CD4-positive, alpha-beta memory T cell (primary cell): ENCODE results near the gene C19orf25. TPM values are rescaled to one million over a fixed set of nuclear protein-coding genes. Genes with fewer than 3 reads are reported as not detected.

Source experiments
- CTCF ChIA-PET: fragments of 350-600 bp; sonication (Branson Sonifier 250); formaldehyde crosslinking; loops from one replicate; lab custom pipeline; 2021; ENCODE audit warnings: inconsistent platforms; ENCODE audit not compliant: partially characterized antibody; lab: Charles Lee
- POLR2A ChIA-PET: fragments of 350-600 bp; sonication (Branson Sonifier 250); formaldehyde crosslinking; loops from one replicate; lab custom pipeline; 2021; ENCODE audit not compliant: partially characterized antibody; lab: Charles Lee
- DNase-seq, 5 donors: peaks; one replicate each; pipeline versions ENCODE4 v3.0.0 to v3.0.0-alpha.2; 2020 to 2022; ENCODE audit warnings: mixed read lengths in 1 of 5
- H3K27ac ChIP-seq: one replicate; pipeline ENCODE4 v1.7.0; 2013; ENCODE audit warnings: low read depth, low read length
- H3K27me3 ChIP-seq: 2 replicates; pipeline ENCODE4 v1.7.0; 2013; ENCODE audit warnings: mild to moderate bottlenecking, low read length, moderate library complexity; ENCODE audit not compliant: insufficient read depth
- H3K36me3 ChIP-seq: 2 replicates; pipeline ENCODE4 v1.7.0; 2013; ENCODE audit warnings: mild to moderate bottlenecking, low read length, moderate library complexity; ENCODE audit not compliant: insufficient read depth
- H3K4me1 ChIP-seq: 2 replicates; pipeline ENCODE4 v1.7.0; 2013; ENCODE audit warnings: mild to moderate bottlenecking, low read length, moderate library complexity; ENCODE audit not compliant: insufficient read depth
- H3K4me3 ChIP-seq, 2 donors: one replicate each; pipeline ENCODE4 v1.7.0; 2013; ENCODE audit warnings: low read length in 2 of 2, mild to moderate bottlenecking in 1 of 2
- H3K9me3 ChIP-seq, 2 donors: one replicate each; pipeline ENCODE4 v1.7.0; 2013; ENCODE audit warnings: low read length in 2 of 2, control low read depth in 1 of 2; ENCODE audit not compliant: control insufficient read depth in 1 of 2
- H3K27ac Mint-ChIP-seq, 7 donors: one replicate each; pipeline ENCODE4 v1.8.0; 2020 to 2021; ENCODE audit warnings: mixed read lengths in 7 of 7, mild to moderate bottlenecking in 6 of 7, inconsistent platforms in 3 of 7, moderate library complexity in 3 of 7
- H3K27me3 Mint-ChIP-seq, 2 donors: one replicate each; pipeline ENCODE4 v1.8.0; 2020 to 2021; ENCODE audit warnings: mixed read lengths in 2 of 2
- H3K36me3 Mint-ChIP-seq, 2 donors: one replicate each; pipeline ENCODE4 v1.8.0; 2020 to 2021; ENCODE audit warnings: mixed read lengths in 2 of 2, inconsistent platforms in 1 of 2, mild to moderate bottlenecking in 1 of 2
- H3K4me1 Mint-ChIP-seq, 4 donors: one replicate each; pipeline ENCODE4 v1.8.0; 2020 to 2021; ENCODE audit warnings: mixed read lengths in 4 of 4, mild to moderate bottlenecking in 1 of 4
- H3K4me3 Mint-ChIP-seq, 8 donors: one replicate each; pipeline ENCODE4 v1.8.0; 2020 to 2021; ENCODE audit warnings: mixed read lengths in 8 of 8, mild to moderate bottlenecking in 7 of 8, moderate library complexity in 6 of 8, inconsistent platforms in 3 of 8
- H3K9me3 Mint-ChIP-seq, 8 donors: one replicate each; pipeline ENCODE4 v1.8.0; 2020 to 2021; ENCODE audit warnings: mixed read lengths in 8 of 8, mild to moderate bottlenecking in 5 of 8, inconsistent platforms in 3 of 8, moderate library complexity in 1 of 8
- intact Hi-C: fragments of 100-400 bp; cut with micrococcal nuclease; formaldehyde crosslinking; loops from one replicate; pipeline ENCODE4 v1.15.1; 2023
- polyA plus RNA-seq, 2 donors: library from polyadenylated mRNA; unstranded; fragments of 300-500 nt; fragmentation: Illumina TruSeq; gene quantifications; one replicate each; pipeline ENCODE4 v1.2.3, GENCODE V29; 2021
- total RNA-seq, 2 experiments: library from RNA; stranded (reverse); gene quantifications; one replicate each; pipeline ENCODE4 v1.2.3, GENCODE V29; 2021

C19orf25 gene
- total and polyA plus RNA-seq, 4 experiments from 2014 or later, result 41.5 to 79.8 (median 58.8) TPM

DNA sequence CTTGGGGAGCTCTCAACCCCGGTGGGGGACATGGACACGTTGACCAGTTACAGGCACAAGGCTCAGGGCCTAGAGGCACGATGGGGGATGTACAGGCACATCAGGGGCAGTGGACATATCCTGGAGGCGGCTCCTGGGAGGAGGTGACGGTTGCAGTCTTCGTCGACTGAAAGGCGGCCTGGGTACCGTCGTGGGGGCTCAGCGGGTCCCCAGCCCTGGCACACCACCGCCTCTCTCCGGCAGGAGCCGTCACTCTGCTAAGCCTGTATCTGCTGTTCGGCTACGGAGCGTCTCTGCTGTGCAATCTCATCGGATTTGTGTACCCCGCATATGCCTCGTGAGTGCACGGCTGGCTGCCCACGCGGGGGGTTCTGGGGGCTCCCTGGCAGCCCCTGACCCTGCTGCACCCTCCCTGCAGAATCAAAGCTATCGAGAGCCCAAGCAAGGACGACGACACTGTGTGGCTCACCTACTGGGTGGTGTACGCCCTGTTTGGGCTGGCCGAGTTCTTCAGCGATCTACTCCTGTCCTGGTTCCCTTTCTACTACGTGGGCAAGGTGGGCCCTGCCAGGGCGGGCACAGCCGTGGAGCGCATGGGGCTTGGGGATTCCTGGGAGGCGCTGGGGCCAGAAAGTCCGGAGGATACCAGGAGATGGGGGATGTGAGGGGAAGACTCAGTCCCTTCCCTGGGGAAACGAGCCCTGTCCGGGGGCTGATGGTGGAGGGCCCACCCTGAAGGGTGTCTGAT is 16.2 kb upstream of the C19orf25 start:
- Histone ChIP-seq H3K36me3 (no peaks in the 10 kb centered on the region), H3K9me3 (no peaks in the 10 kb centered on the region), H3K27ac (no peak overlapping the region), H3K27me3 (no peaks in the 10 kb centered on the region), H3K4me1 (peaks cover 6% of the 10 kb centered on the region), H3K4me3 (no peak overlapping the region)
- Mint-ChIP-seq H3K4me3 (no peak overlapping the region), H3K4me1 (peaks cover 3 to 11% (median 6%) of the 10 kb centered on the region in 4 donors), H3K27ac (no peak overlapping the region), H3K9me3 (peaks cover 0 to 1% (median 0%) of the 10 kb centered on the region in 8 donors), H3K36me3 (peaks cover 0 to 3% of the 10 kb centered on the region in 2 donors), H3K27me3 (peaks cover 0 to 3% of the 10 kb centered on the region in 2 donors)
- POLR2A ChIA-PET, result no interaction called here
- intact Hi-C loops, result no loop called here
- peak in 1 of 5 donors; percentile 35 for DNase-seq
- CTCF ChIA-PET, result no interaction called here

DNA sequence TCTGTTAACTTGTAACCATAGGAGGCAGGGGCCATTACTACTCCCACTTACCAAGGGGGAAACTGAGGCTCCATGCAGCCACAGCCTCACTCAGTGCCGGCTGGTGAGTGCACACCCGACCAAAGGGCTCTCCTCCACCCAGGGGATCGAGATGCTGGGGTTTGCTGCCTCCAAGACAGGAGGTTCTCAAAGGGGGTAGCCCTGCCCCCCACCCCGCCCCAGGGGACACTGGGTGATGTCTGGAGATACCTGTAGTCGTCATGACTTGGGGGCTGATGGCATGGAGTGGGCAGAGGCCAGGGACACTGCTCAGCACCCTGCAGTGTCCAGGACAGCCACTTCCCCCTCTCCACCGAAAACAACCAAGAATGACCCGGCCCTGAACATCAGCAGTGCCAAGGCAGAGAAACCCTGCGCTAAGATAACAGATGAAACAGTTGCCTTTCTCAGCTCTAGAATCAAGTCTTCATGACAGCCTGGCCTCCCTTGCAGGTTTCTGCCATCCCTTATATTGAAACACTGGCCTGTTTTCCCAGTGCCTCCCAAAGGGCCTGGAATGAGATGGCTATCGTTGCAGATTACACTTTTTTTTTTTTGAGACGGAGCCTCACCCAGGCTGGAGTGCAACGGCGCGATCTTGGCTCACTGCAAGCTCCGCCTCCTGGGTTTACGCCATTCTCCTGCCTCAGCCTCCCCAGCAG is 15.2 kb upstream of the C19orf25 start:
- Histone ChIP-seq H3K27me3 (no peaks in the 10 kb centered on the region), H3K4me3 (no peak overlapping the region), H3K36me3 (no peaks in the 10 kb centered on the region), H3K9me3 (no peaks in the 10 kb centered on the region), H3K4me1 (peaks cover 15% of the 10 kb centered on the region), H3K27ac (no peak overlapping the region)
- H3K27ac Mint-ChIP-seq, result peak overlapping the region in 1 of 7 donors; percentile 64
- H3K9me3 Mint-ChIP-seq, result peaks cover 0 to 1% (median 0%) of the 10 kb centered on the region in 8 donors
- CTCF ChIA-PET, result no interaction called here
- POLR2A ChIA-PET, result no interaction called here
- intact Hi-C loops, result no loop called here
- no peak overlapping the region for H3K4me3 Mint-ChIP-seq
- peaks cover 0 to 3% of the 10 kb centered on the region in 2 donors for H3K27me3 Mint-ChIP-seq
- peaks cover 0 to 3% of the 10 kb centered on the region in 2 donors for H3K36me3 Mint-ChIP-seq
- H3K4me1 Mint-ChIP-seq, result peaks cover 3 to 17% (median 10%) of the 10 kb centered on the region in 4 donors
- peak in 1 of 5 donors; percentile 31 for DNase-seq

DNA sequence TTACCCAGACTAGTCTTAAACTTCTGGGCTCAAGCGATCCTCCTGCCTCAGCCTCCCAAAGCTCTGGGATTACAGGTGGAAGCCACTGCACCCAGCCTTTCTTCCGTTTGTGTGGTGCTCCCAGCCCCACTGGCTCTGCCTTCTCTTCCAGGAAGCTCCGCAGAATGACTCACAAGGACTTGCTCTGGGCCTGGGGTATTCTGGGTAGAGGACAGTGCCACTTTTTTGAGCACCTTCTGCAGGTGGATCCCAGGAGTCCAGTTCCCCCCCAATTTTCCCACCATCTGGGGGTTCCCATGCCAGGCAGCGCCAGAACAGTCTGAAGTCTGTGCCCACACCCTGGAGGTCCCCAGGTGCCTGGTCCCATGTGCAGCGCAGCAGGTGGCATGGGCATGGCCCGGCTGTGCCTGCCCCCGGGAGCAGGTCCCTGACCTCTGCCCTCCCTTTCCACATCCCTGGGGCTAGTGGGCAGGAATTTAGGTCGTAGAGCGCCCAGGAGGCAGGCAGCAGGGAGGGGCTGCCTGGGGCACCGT is 13.5 kb upstream of the C19orf25 start:
- Histone ChIP-seq H3K4me3 (no peak overlapping the region), H3K4me1 (peaks cover 15% of the 10 kb centered on the region), H3K36me3 (no peaks in the 10 kb centered on the region), H3K9me3 (no peaks in the 10 kb centered on the region), H3K27ac (no peak overlapping the region), H3K27me3 (no peaks in the 10 kb centered on the region)
- Mint-ChIP-seq H3K27ac (peak overlapping the region in 2 of 7 donors; percentile 17 to 64), H3K27me3 (peaks cover 0 to 3% of the 10 kb centered on the region in 2 donors), H3K9me3 (peaks cover 0 to 1% (median 0%) of the 10 kb centered on the region in 8 donors), H3K36me3 (peaks cover 0 to 3% of the 10 kb centered on the region in 2 donors), H3K4me3 (peak overlapping the region in 1 of 8 donors; percentile 81), H3K4me1 (peaks cover 3 to 18% (median 10%) of the 10 kb centered on the region in 4 donors)
- peak in 1 of 5 donors; percentile 18 for DNase-seq
- POLR2A ChIA-PET, result no interaction called here
- CTCF ChIA-PET, result no interaction called here
- intact Hi-C loops, result no loop called here

DNA sequence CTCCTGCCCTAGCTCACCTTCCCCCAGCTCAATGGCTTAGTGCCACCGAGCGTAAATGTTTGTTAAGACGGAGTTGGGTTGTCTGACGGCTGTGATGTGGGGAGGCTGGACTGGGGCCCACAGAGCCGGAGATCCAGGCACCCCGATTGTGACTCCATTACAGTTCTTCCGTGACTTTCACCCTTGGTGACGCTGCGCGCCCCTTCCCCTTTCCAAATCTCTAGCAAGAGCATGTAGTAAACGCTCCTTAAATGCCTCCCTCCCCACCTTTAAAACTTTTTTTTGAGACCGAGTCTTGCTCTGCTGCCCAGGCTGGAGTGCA is 12.8 kb upstream of the C19orf25 start:
- Histone ChIP-seq H3K9me3 (no peaks in the 10 kb centered on the region), H3K36me3 (no peaks in the 10 kb centered on the region), H3K27me3 (no peaks in the 10 kb centered on the region), H3K27ac (no peak overlapping the region), H3K4me3 (no peak overlapping the region), H3K4me1 (peaks cover 15% of the 10 kb centered on the region)
- Mint-ChIP-seq H3K27ac (peak overlapping the region in 4 of 7 donors; percentile 36 to 74 (median 50)), H3K36me3 (peaks cover 0 to 3% of the 10 kb centered on the region in 2 donors), H3K27me3 (peaks cover 0 to 3% of the 10 kb centered on the region in 2 donors), H3K4me3 (peak overlapping the region; percentile 62 to 84 (median 75)), H3K4me1 (peaks cover 3 to 18% (median 10%) of the 10 kb centered on the region in 4 donors), H3K9me3 (peaks cover 0 to 1% (median 0%) of the 10 kb centered on the region in 8 donors)
- intact Hi-C loops, result loop anchor here (2.0 kb wide), 1 partner anchor 161 kb away; the partner anchor contains the start of gene TCF3
- DNase-seq, result peak in 1 of 5 donors; percentile 23
- POLR2A ChIA-PET, result no interaction called here
- CTCF ChIA-PET, result interaction anchor here (1.0 to 1.2 kb wide), 2 partner anchors 12 to 17 kb away, joined by 3 to 4 read pairs; no protein-coding TSS in a partner anchor

DNA sequence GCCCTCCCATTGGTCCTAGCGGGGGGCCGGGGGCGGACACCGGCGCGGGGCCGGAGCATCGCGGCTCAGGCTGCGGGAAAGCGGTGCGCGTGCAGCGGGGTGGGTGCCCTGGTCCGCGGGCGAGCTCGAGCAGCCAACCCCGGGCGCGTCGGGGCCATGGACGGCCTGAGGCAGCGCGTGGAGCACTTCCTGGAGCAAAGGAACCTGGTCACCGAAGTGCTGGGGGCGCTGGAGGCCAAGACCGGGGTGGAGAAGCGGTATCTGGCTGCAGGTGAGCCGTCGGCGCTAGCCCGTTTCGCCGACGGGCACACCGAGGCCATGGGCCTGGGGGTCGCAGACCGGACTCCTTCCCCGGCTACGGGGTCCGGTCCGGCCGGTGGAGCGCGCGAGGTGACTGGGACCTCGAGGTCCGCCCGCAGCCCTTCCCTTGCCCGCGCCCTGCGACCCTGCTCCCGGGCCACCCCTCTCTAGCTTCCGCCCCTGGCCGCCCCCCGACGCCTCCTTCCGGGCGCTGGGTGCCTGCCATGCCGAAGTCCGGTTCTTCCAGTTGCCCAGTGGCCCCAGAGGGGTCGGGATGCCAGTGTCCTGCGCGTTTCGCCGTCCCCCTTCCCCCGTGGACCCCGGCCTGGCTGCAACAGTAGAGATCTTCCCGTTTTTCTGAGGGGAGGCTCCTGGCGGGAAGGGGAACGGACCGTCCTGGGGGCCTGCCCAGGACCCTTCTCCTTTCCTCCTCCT is 12.3 kb upstream of the C19orf25 start, which contains the start of gene REEP6:
REEP6 (plus strand) TSS at position 68 of the 735 bp plus-strand sequence; CDS start at position 157, 89 bp downstream.
- H3K9me3 Mint-ChIP-seq, result peaks cover 0 to 1% (median 0%) of the 10 kb centered on the region in 8 donors
- Histone ChIP-seq H3K27me3 (no peaks in the 10 kb centered on the region), H3K4me1 (peaks cover 15% of the 10 kb centered on the region), H3K36me3 (no peaks in the 10 kb centered on the region), H3K27ac (peak within 1 kb of the TSS; percentile 51), H3K4me3 (peak within 1 kb of the TSS; percentile 34 to 58), H3K9me3 (no peaks in the 10 kb centered on the region)
- peak within 1 kb of the TSS; percentile 88 to 96 (median 93) for H3K27ac Mint-ChIP-seq
- intact Hi-C loops, result loop anchor here (2.0 kb wide), 1 partner anchor 162 kb away; the partner anchor contains the start of gene TCF3
- POLR2A ChIA-PET, result interaction anchor here (0.6 to 2.5 kb wide), 15 partner anchors 13 to 247 kb away, joined by 3 to 13 read pairs (median 4); partner anchors contain the start of genes C19orf25, CIRBP and TCF3
- DNase-seq, result no peak
- CTCF ChIA-PET, result interaction anchor here (1.0 to 1.3 kb wide), 5 partner anchors 10 to 18 kb away, joined by 3 to 4 read pairs (median 4); no protein-coding TSS in a partner anchor
- peaks cover 0 to 3% of the 10 kb centered on the region in 2 donors for H3K27me3 Mint-ChIP-seq
- H3K36me3 Mint-ChIP-seq, result peaks cover 0 to 3% of the 10 kb centered on the region in 2 donors
- H3K4me1 Mint-ChIP-seq, result peaks cover 3 to 18% (median 10%) of the 10 kb centered on the region in 4 donors
- H3K4me3 Mint-ChIP-seq, result peak within 1 kb of the TSS; percentile 86 to 95 (median 90)

DNA sequence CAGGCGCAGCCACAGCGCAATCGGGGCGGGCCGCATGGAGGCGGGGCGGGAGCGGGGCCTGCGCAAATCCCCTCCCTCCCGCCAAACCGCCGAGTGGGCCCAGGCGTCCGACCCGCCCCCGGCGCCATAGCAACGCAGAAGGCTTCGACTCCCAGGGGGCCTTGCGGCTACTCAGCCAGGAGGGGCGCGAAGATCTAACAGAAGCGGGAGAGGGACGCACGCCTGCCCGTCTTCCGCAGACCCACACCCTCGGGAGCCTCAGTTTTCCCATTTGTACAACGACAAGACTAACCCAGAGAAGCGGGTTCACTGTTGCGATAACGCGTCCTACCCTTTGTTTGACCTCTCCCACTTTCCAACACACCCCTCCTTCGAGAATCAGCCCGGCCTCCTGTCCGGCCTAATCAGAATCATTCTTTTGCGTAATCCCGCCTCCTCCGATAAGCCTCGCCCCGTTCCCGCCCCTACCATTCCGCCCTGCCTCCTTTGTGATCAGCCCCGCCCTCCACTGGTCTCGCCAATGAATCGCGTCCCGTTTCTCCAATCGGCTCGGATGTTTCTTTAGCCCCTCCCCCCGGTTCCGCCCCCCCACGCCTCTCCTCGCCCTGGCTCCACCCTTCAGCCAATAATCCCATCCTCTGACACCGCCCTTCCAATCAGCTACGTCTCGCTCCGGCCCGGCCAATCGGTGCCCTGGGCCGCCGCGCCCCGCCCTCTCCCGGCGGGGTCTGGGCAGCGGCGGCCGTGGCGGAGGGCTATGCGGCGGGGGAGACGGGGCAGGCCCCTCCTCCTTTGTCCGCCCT is 11.5 kb upstream of the C19orf25 start, which contains the start of gene PCSK4:
PCSK4 (minus strand) TSS at position 40 of the 803 bp plus-strand sequence; CDS start at position 36, 4 bp downstream.
- peak within 1 kb of the TSS; percentile 88 to 96 (median 93) for H3K27ac Mint-ChIP-seq
- Histone ChIP-seq H3K27ac (peak within 1 kb of the TSS; percentile 51), H3K4me3 (peak within 1 kb of the TSS; percentile 34 to 58), H3K36me3 (no peaks in the 10 kb centered on the region), H3K27me3 (no peaks in the 10 kb centered on the region), H3K9me3 (no peaks in the 10 kb centered on the region), H3K4me1 (peaks cover 15% of the 10 kb centered on the region)
- POLR2A ChIA-PET, result interaction anchor here (0.7 to 2.5 kb wide), 17 partner anchors 12 to 246 kb away, joined by 3 to 13 read pairs (median 4); partner anchors contain the start of genes C19orf25, CIRBP and TCF3
- DNase-seq, result peak; percentile 97 to 100 (median 98)
- peaks cover 0 to 3% of the 10 kb centered on the region in 2 donors for H3K36me3 Mint-ChIP-seq
- peaks cover 0 to 1% (median 0%) of the 10 kb centered on the region in 8 donors for H3K9me3 Mint-ChIP-seq
- CTCF ChIA-PET, result interaction anchor here (1.0 to 1.3 kb wide), 5 partner anchors 11 to 18 kb away, joined by 3 to 4 read pairs (median 4); no protein-coding TSS in a partner anchor
- peak within 1 kb of the TSS; percentile 86 to 95 (median 90) for H3K4me3 Mint-ChIP-seq
- H3K27me3 Mint-ChIP-seq, result peaks cover 0 to 3% of the 10 kb centered on the region in 2 donors
- peaks cover 3 to 18% (median 10%) of the 10 kb centered on the region in 4 donors for H3K4me1 Mint-ChIP-seq
- intact Hi-C loops, result loop anchor here (1.0 to 2.0 kb wide), 5 partner anchors 11 to 215 kb away; partner anchors contain the start of genes C19orf25, FAM174C and TCF3
